ENCODE measurements around the gene GASK1B.

Gene GASK1B

GRCh38 chr4:158176108-158176507, 3.3 kb upstream of the GASK1B start:
- TF ChIP-seq CTCF (IDR thresholded peaks at IDR 0.05; ENCODE audit: low read depth, low read length), result no peak
- DNase-seq (ENCODE audit: low read depth in 2 of 2), result peak in 1 of 2 donors; percentile 62
- H3K4me3 ChIP-seq (replicated peaks in 1 of 2; ENCODE audit: low read depth in 2 of 2, low read length in 2 of 2), result no peak overlapping the region

GRCh38 chr4:158170691-158171561, 1.9 kb downstream of the GASK1B start:
- TF ChIP-seq CTCF (IDR thresholded peaks at IDR 0.05; ENCODE audit: low read depth, low read length), result peak; percentile 60
- peak; percentile 62 to 73 for DNase-seq (ENCODE audit: low read depth in 2 of 2)
- peak overlapping the region; percentile 64 to 67 for H3K4me3 ChIP-seq (replicated peaks in 1 of 2; ENCODE audit: low read depth in 2 of 2, low read length in 2 of 2)

- H3K4me3 ChIP-seq (replicated peaks in 1 of 2; ENCODE audit: low read depth in 2 of 2, low read length in 2 of 2), result peak overlapping the region; percentile 64 to 67
- peak; percentile 44 to 64 for DNase-seq (ENCODE audit: low read depth in 2 of 2)
- TF ChIP-seq CTCF (IDR thresholded peaks at IDR 0.05; ENCODE audit: low read depth, low read length), result no peak
These were observed 2.7 kb downstream of the GASK1B start for GRCh38 chr4:158169931-158170690.

- H3K4me3 ChIP-seq (replicated peaks in 1 of 2; ENCODE audit: low read depth in 2 of 2, low read length in 2 of 2), result peak overlapping the region; percentile 64 to 67
- TF ChIP-seq CTCF (IDR thresholded peaks at IDR 0.05; ENCODE audit: low read depth, low read length), result no peak
- peak; percentile 33 to 48 for DNase-seq (ENCODE audit: low read depth in 2 of 2)
These were observed 3.3 kb downstream of the GASK1B start for GRCh38 chr4:158169506-158169905.

- peak overlapping the region; percentile 64 to 67 for H3K4me3 ChIP-seq (replicated peaks in 1 of 2; ENCODE audit: low read depth in 2 of 2, low read length in 2 of 2)
- DNase-seq (ENCODE audit: low read depth in 2 of 2), result no peak
- TF ChIP-seq CTCF (IDR thresholded peaks at IDR 0.05; ENCODE audit: low read depth, low read length), result no peak
These were observed 4.2 kb downstream of the GASK1B start for GRCh38 chr4:158168606-158169005.

GRCh38 chr4:158166701-158167100, 6.1 kb downstream of the GASK1B start:
- H3K4me3 ChIP-seq (replicated peaks in 1 of 2; ENCODE audit: low read depth in 2 of 2, low read length in 2 of 2), result peak overlapping the region in 1 of 2 donors; percentile 6
- DNase-seq (ENCODE audit: low read depth in 2 of 2), result peak in 1 of 2 donors; percentile 56
- TF ChIP-seq CTCF (IDR thresholded peaks at IDR 0.05; ENCODE audit: low read depth, low read length), result no peak

Data from cardiac fibroblast (primary cell).